HG02588 (cell line): Measurements from ENCODE around the gene ANKRD27.

Experiments
- ATAC-seq: cut with Tn5 transposase; IDR thresholded peaks from one replicate; pipeline ENCODE4 v1.9.1; 2021; ENCODE audit warnings: mild to moderate bottlenecking, moderate library complexity; ENCODE audit not compliant: unreplicated experiment

The ANKRD27 gene

DNA sequence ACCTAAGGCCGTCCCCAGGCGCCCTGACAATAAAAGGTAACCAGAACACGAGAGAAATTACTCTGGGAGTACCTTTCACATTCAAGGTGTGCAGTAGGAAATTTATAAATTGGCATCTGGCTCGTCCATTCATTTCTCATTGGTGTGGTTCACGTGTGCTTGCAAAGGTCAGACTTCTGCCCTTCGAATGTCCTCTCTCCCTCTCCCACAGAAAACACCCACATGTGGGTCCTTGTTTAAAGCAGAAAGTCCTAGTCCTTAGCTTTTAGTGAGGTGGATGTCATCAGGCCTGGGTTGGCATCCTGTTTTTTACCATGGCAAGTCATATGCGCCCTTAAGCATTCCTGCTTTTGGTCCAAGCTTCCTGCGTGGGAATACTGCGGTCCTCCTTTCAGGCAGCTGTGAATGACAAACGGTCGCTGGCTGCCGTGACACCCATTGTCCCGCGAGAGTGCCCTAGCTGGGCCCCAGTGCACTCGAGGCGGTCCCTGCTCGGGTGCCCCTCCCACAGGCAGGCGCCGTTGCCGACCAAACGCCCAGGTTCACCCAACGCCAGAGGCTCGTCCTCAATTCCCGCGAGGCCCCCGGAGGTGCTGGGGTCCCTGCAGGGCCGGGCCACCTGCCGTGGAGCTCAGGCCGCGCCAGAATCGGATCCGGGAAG, 16.4 kb upstream of the ANKRD27 start, which contains the start of gene NUDT19:
TSS of gene NUDT19 (plus strand) at position 531 of the 661 bp plus-strand sequence. CDS start 140 bp downstream, outside the sequence.
- ATAC-seq = peak; percentile 85

DNA sequence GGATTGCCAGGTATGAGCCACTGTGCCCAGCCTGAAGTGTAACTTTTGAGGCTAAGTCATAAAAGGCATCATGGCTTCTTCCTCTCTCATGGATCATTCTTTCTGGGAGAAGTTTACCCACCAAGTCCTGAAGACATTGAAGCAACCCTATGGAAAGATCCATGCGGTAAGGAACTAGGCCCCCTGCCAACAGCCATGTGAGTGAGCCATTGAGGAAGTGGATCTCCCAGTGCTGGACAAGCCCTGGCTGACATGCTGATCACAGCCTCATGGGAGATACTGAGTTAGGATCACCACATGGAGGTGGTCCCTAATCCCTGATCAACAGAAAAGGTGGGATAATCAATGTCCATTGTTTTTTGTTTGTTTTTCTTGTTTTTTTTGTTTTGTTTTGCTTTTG, 13.3 kb upstream of the ANKRD27 start:
- no peak for ATAC-seq

DNA sequence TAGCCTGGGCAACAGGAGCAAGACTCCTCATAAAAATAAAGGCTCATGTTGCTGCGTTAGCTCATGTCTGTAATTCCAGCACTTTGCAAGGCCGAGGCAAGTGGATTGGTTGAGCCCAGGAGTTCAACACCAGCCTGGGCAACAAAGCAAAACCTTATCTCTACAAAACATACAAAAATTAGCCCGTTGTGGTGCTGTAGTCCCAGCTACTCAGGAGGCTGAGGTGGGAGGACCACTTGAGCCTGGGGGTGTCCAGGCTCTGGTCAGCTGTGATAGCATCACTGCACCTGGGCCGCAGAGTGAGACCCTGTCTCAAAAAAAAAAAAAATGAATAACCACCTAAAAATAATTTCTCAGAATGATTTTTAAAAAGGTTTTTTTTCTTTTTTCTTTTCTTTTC, 12.7 kb upstream of the ANKRD27 start:
- ATAC-seq = no peak

DNA sequence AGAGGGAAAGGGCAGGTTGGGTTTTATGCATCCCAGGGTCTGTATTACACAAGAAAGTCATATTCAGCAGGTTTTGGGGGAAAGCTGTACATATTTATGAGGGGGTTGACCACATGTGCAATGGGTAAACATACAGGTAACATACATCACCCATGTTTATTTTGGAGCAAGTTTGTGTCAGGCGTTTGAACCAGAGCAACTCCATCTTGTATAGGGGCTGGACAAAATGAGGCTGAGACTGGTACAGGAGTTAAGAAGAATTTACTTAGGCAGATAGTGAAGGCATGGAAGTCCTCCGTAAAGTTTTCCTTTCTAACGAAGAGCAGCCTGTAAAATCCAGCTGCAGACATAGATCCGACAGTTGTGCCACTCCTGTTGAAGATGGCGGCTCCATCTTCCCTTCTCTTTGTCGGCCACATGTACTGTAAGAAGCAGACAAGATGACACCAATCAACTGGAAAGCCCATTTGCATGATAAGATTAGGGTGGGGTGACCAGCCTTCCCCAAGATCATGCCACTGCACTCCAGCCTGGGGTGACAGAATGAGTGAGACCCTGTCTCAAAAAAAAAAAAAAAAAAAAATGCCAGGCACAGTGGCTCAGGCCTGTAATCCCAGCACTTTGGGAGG, 12.0 kb upstream of the ANKRD27 start:
- ATAC-seq = no peak

DNA sequence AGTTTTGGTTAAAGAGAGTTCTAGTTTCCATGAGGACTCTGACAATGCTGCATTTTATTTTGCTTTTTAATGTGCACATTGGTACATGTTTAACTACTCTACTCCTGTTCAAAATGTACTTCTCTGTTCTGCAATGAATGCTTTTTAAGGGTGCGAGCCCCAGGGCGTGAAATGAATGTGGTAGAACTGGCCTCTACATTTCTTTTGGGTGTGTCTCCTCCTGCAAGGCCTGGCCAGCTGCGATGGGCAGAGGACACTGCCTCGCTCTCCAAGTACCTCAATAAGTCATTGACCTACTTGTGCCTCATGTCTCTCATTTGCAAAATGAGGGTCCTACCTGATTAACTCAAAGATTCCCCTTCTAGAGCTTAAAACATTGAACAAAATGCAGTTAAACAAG, 7.3 kb upstream of the ANKRD27 start:
- no peak for ATAC-seq

DNA sequence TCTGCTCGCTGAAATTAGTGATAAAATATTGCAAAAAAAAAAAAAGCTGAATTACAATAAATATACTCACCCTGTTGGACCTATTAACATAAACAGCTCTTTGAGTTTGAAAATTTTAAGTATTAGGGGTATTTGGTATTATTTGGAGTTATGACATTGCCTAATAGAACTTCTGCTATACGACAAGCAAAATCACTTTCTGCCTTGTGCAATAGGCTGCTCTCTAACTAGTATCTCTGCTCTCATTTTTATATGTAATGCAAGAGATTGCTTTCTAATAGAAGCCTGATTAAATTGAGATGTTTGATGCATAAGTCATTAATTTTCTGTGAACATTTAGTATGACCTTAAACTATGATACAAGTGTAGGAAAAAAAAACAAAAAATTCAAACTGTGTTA, 6.0 kb upstream of the ANKRD27 start:
- ATAC-seq = no peak

DNA sequence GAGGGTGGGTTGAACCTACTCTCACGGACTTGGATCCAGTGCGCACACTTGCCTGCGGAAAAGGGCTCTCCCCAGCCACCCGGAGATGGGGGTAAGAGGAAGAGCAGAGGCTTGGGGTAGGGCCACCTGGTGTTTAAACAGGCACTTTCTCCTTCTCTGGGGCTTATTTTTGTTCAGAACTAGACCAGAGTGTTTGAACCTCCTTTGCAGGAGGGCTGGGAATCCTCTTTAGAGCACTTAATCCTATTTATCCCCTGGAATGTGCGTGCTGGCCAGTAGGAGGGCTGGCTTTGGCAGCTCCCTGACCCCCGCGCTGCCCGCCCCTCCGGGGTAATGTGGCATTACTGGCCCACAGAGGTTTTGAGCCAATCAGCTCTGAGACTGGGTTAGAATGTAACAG, 2.7 kb upstream of the ANKRD27 start:
- ATAC-seq = no peak

DNA sequence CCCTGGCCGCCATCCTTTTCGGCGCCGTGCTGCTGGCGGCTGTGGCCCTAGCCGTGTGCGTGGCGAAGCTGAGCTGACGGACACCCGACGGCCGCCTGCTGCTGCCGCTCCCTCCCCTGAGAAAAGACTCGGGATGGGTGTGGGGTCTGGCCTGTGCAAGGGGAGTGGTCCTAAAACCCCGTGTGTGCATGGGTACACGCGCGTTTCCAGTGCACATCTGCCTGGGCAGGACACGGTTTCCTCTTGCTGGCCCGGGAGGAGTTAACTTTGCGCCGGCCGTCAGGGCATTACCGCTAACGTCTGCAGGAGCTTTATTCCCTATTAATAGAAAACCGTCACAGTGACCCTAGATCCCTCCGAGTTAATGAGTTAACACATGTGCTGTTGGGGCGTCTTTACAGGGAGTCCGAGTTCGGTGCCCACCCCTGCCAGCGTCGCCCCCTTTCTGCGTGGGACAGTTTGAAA, 1.9 kb upstream of the ANKRD27 start:
- no peak for ATAC-seq

DNA sequence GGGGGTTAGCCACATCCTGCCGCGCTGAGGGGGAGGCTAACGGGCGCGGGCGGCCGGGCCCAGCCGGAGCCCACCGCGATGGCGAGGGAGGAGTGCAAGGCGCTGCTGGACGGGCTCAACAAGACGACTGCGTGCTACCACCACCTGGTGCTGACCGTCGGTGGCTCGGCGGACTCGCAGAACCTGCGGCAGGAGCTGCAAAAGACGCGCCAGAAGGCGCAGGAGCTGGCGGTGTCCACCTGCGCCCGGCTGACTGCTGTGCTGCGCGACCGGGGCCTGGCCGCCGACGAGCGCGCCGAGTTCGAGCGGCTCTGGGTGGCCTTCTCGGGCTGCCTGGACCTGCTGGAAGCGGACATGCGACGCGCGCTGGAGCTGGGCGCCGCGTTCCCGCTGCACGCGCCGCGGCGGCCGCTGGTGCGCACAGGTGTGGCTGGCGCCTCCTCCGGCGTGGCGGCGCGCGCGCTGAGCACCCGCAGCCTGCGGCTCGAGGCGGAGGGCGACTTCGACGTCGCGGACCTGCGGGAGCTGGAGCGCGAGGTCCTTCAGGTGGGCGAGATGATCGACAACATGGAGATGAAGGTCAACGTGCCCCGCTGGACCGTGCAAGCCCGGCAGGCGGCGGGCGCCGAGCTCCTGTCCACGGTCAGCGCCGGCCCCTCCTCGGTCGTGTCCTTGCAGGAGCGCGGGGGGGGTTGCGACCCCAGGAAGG, 1.4 kb upstream of the ANKRD27 start:
- no peak for ATAC-seq

DNA sequence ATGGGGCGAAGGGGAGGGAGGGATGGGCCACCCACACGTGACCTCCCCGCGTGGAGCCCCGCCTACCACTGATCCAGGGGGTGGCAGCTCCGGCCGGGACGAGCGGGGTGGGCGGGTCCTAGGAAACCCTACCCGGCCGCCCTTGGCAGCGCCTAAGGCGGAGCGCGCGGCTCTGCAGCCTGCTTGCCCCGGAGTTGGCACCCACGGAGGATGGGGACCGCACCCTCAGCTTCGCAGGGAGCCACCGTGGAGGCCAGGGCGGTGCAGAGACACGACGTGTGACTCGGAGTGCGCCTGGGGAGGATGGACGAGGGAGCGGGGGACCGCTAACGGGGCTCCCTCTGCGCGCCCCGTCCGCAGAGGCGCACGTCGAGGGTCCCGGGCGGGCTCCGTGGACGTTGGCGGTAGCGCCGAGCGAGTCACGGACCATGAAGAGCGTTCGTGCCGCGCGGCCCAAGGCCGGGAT, 773 bp upstream of the ANKRD27 start, which contains the start of gene RGS9BP:
TSS of gene RGS9BP (plus strand) at position 129 of the 466 bp plus-strand sequence. CDS start 416 bp downstream, outside the sequence.
- ATAC-seq = peak; percentile 35

DNA sequence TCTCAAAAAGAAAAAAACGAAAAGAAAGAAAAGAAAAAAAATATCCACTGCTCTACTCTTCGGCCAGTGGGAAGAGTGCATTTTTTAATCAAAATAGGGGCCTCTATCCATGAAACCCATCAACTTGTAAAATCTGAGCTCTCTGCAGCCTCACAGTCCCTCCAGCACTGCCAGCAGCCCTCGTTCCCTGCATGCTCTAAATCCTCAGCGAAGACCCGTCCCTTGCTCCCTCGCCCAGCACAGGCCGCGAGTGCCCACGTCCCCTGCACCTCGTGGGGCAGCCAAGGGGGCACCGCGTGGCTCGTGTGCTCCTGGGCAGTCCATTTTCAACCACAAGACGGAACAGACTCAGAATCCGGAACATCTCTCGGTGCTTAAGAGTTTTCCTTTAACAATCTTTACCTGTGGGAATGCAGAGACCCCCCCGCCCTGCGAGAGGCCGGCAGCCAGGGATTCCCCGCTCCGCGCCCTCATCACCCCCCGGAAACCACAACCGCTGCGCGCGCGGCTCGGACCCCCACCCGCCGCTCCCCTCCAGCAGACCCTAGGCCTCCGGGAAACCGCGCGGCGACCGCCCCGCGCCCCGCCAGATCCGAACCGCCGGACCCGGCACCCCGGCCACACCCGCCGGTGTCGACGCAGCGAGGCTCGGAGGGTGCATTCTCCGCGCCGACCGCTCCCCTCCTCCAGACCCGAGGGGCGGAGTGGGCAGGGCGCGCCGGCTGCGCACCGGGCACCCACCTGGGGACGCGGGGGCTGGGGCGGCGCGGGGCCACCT, 638 bp downstream of the ANKRD27 start:
- ATAC-seq = no peak

DNA sequence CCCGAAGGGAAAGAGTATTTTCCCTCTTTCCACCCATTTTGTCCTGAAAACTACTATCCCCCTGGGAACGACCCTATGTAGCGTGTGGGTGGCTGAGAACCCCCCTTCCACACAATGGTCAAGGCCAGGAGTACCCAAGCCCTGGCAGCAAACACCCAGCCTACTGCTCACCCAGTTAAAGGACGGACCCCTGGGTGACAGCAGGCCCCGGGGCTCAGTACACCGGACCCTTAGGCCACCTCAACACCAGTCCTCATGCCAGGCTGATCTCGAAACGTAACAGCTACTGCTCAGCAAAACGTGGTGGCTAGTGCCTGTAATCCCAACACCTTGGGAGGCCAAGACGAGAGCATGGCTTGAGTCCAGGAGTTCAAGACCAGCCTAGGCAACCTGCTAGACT, 1.4 kb downstream of the ANKRD27 start:
- ATAC-seq = no peak

DNA sequence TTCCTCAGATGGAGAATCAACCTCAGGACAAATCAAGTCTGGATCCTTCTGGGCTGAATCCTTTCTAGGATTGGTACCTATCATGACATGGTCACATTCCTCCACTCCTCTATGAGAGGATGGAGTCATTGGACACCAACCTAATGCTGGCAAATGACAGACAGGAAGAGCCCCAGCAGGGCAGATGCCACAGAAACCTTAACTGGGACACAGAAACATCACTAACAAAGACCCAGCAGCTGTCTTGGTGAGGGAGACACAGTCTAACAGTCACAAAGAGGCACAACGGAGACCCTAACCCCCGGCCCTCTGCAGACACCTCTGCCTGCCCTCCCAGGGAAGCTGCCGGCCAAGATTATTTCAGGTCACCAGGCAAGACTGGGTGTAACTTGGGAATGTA, 2.1 kb downstream of the ANKRD27 start:
- ATAC-seq = no peak

DNA sequence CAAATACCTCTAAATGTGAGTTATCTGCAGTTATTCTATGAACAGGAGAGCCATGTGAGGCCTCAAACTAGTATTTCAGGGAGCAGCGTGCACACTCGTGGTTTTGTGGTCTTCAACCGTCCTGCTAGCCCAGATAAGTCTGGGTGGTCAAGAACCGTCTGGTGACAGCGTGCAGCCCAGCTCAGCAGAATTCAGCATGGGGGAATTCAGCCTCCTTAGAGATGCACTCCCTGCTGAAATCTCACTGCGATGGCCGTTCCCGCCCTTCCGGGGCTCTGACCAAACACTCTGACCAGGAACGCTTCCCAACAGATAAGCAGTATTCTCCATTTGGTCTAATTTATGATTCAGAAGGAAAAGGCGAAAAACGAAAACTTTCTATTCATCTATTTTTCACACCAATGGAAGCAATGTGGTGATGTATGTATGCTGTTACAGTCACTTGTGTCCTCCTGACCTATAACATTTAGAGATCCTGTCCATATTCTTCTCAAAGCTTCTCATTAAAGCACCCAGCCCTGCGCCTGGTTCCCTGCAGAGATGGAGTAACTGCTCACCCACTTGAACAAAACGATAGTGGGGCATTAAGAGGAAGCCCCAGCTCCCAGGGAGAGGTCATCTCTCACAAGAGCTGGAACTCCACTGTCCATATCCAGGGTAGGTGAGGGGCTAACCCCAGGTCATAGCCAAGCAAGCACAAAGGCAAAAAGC, 2.9 kb downstream of the ANKRD27 start:
- ATAC-seq = no peak

DNA sequence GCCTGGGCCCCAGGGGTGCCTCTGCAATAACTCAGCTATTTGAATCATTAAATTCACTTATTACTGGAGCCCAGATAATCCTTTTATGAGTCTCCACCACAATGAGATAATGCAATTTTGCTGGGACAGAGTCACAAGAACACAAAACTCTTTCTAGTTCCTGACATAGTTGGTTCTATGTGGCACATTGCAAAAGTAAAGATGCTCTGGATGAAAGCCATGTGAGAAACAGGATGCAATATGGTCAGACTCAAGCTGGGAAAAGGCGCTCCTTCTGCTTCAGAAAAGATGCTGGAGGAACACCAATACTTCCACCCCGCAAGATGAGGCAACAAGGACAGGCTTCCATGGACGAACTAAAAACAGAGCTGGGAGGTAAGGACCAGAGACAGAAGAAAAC, 5.7 kb downstream of the ANKRD27 start:
- no peak for ATAC-seq

DNA sequence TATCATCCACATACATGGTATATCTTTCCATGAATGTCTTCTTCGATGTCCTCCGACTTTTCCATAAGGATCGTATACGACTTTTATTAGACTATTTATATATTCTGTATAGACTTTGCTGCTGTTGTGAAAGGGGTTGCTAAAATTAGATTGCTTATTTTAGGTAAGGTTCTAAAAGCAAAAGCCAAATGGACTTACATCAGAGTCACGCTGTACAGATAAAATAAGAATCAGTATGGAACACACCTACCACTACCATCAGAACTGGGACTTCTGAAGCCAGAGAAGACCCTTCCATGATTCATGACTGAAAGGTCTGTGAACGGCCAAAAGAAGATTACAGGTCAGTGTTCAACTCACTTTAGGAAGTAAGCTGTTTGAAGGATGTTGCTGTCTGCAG, 8.9 kb downstream of the ANKRD27 start:
- ATAC-seq = no peak

DNA sequence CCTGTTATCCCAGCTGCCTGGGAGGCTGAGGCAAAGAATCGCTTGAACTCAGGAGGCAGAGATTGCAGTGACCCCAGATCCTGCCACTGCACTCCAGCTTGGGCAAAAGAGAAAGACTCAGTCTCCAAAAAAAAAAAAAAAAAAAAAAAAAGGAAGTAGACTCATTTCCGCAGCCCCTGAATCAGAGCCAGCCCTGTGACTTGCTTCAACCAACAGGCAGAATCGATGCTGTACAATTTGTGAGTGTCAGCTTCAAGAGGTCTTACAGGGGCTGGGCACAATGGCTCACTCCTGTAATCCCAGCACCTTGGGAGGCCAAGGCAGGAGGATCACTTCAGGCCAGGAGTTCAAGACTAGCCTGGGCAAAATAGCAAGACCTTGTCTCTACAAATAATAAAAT, 12.8 kb downstream of the ANKRD27 start:
- no peak for ATAC-seq

DNA sequence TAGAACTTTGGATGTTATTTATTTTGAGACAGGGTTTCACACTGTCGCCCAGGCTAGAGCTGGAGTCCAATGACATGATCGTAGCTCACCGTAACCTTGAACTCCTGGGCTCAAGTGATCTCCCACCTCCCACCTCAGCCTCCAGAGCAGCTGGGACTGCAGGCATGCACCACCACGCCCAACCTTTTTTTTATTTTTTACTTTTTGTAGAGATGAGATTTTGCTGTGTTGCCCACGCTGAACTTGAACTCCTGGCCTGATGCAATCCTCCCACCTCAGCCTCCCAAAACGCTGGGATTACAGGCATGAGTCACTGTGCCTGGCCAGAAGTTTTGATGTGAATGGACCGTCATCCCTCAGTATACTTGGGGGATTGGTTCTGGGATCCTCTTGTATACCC, 13.7 kb downstream of the ANKRD27 start:
- no peak for ATAC-seq

DNA sequence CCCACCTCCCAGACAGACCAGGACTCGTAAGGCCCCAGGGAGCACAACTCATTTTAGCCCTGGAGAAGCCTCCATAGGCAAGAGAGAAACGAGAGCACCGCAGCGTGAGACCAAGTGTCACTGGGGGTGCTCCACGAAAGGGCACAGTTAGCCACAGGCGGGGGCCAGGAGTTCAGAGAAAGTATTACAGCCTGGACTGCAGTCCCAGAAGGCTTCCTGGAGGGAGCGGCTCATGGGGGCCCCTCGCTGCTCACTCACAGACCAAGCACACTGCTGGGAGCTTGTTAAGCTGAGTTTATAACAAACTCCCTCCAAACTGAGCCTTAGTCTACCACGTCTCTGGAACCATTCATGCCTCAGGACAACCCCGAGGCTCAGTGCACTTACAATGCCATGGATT, 16.5 kb downstream of the ANKRD27 start:
- no peak for ATAC-seq

DNA sequence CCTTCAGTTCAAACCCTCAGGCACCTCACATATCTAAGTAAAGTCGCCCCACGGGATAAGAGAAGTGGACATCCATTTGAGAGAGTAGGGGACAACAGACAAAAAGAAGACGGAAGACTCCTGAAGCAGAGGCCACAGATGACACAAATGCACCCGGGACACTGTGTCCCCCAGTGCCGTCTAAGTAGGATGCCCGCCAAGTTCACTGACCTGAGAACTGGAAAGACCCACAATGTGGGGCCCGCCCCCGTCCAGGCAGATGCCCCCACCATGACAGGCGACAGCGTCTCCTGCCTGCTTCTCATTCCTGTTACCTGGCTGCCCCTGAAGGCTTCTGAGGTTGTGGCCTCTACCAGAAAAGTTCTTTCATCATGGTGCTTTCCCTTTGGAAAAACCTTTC, 16.9 kb downstream of the ANKRD27 start:
- ATAC-seq = no peak
